Trophoblast cell (in vitro differentiated cells and primary cell): Measurements from ENCODE around the gene STAMBP.
A peak's percentile ranks its signal among the peaks of the same experiment; 100 is the strongest.

Source experiments
- DNase-seq, 2 donors: peaks; one replicate each; pipeline ENCODE4 v3.0.0-alpha.2; 2016
- H2AFZ ChIP-seq: 2 replicates; pipeline ENCODE4 v1.6.1; 2013; ENCODE audit warnings: low read length, moderate library complexity, mild to moderate bottlenecking; ENCODE audit not compliant: insufficient read depth, poor library complexity
- H2AK5ac ChIP-seq: 2 replicates; pipeline ENCODE4 v1.6.1; 2013; ENCODE audit warnings: mild to moderate bottlenecking, low read length
- H2BK120ac ChIP-seq: 2 replicates; pipeline ENCODE4 v1.6.1; 2013; ENCODE audit warnings: low read length, mild to moderate bottlenecking, moderate library complexity; ENCODE audit not compliant: insufficient read depth, poor library complexity
- H2BK12ac ChIP-seq: 2 replicates; pipeline ENCODE4 v1.6.1; 2013; ENCODE audit warnings: mild to moderate bottlenecking, low read length, moderate library complexity
- H2BK5ac ChIP-seq: 2 replicates; pipeline ENCODE4 v1.6.1; 2013; ENCODE audit warnings: low read length, low read depth, moderate library complexity, mild to moderate bottlenecking; ENCODE audit not compliant: poor library complexity
- H3K14ac ChIP-seq: 2 replicates; pipeline ENCODE4 v1.6.1; 2013; ENCODE audit warnings: mild to moderate bottlenecking, low read length
- H3K18ac ChIP-seq: 2 replicates; pipeline ENCODE4 v1.6.1; 2013; ENCODE audit warnings: mild to moderate bottlenecking, low read length
- H3K23ac ChIP-seq: 2 replicates; pipeline ENCODE4 v1.6.1; 2013; ENCODE audit warnings: low read length
- H3K27ac ChIP-seq: 2 replicates; pipeline ENCODE4 v1.5.1; 2013; ENCODE audit warnings: low read depth, mild to moderate bottlenecking, inconsistent platforms, low read length, moderate library complexity
- H3K27me3 ChIP-seq: 2 replicates; pipeline ENCODE4 v1.6.1; 2013; ENCODE audit warnings: inconsistent platforms, mild to moderate bottlenecking, low read length, moderate library complexity; ENCODE audit not compliant: insufficient read depth
- H3K36me3 ChIP-seq, 2 experiments: 1 replicate in 1 of 2; 2 replicates in 1 of 2; pipeline ENCODE4 v1.6.1; 2013; ENCODE audit warnings: low read length in 2 of 2, mild to moderate bottlenecking in 2 of 2, moderate library complexity in 1 of 2; ENCODE audit not compliant: insufficient read depth in 2 of 2, control insufficient read depth in 1 of 2
- H3K4ac ChIP-seq: 2 replicates; pipeline ENCODE4 v1.6.1; 2013; ENCODE audit warnings: low read depth, mild to moderate bottlenecking, low read length, moderate library complexity
- H3K4me1 ChIP-seq, 2 experiments: 1 replicate in 1 of 2; 2 replicates in 1 of 2; pipeline ENCODE4 v1.6.1; 2013; ENCODE audit warnings: low read length in 2 of 2, mild to moderate bottlenecking in 2 of 2, moderate library complexity in 1 of 2; ENCODE audit not compliant: insufficient read depth in 2 of 2, control insufficient read depth in 1 of 2
- H3K4me2 ChIP-seq: 2 replicates; pipeline ENCODE4 v1.6.1; 2013; ENCODE audit warnings: inconsistent platforms, mild to moderate bottlenecking, low read length, moderate library complexity
- H3K4me3 ChIP-seq: 2 replicates; pipeline ENCODE4 v1.5.1; 2013; ENCODE audit warnings: mild to moderate bottlenecking, low read depth, low read length, inconsistent platforms
- H3K79me1 ChIP-seq: one replicate; pipeline ENCODE4 v1.6.1; 2013; ENCODE audit warnings: low read length
- H3K79me2 ChIP-seq: 2 replicates; pipeline ENCODE4 v1.6.1; 2013; ENCODE audit warnings: low read length, mild to moderate bottlenecking; ENCODE audit not compliant: control insufficient read depth, insufficient read depth, poor library complexity
- H3K9ac ChIP-seq: 2 replicates; pipeline ENCODE4 v1.6.1; 2013; ENCODE audit warnings: mild to moderate bottlenecking, low read length
- H3K9me3 ChIP-seq: 2 replicates; pipeline ENCODE4 v1.6.1; 2013; ENCODE audit warnings: low read depth, mild to moderate bottlenecking, control low read depth, inconsistent platforms, low read length; ENCODE audit not compliant: insufficient read depth
- H4K12ac ChIP-seq: 2 replicates; pipeline ENCODE4 v1.6.1; 2013; ENCODE audit warnings: low read depth, mild to moderate bottlenecking, low read length, moderate library complexity
- H4K8ac ChIP-seq: 2 replicates; pipeline ENCODE4 v1.6.1; 2013; ENCODE audit warnings: low read depth, mild to moderate bottlenecking, low read length, moderate library complexity
- H4K91ac ChIP-seq: one replicate; pipeline ENCODE4 v1.6.1; 2013; ENCODE audit warnings: low read depth, mild to moderate bottlenecking, low read length, moderate library complexity
- WGBS: extraction: QIAGEN DNeasy Blood & Tissue Kit; methylation state at CpG from one replicate; pipeline ENCODE4 v1.1.7; 2013; ENCODE audit warnings: missing lambda C conversion rate; ENCODE audit not compliant: insufficient read length, insufficient coverage; ENCODE audit errors: extremely low coverage; 5-methylcytosine and 5-hydroxymethylcytosine counted together

Gene STAMBP

GRCh38 chr2:73907840-73908452 is 79.2 kb downstream of the STAMBP start:
- Histone ChIP-seq H3K4me1 (no peaks in the 10 kb centered on the region), H3K18ac (no peak overlapping the region), H3K79me2 (no peaks in the 10 kb centered on the region), H2BK5ac (no peak overlapping the region), H3K79me1 (no peaks in the 10 kb centered on the region), H2BK120ac (no peak overlapping the region), H4K8ac (no peak overlapping the region), H3K4me2 (no peak overlapping the region), H3K4ac (no peak overlapping the region), H3K9ac (no peak overlapping the region), H3K23ac (no peak overlapping the region), H2AK5ac (no peak overlapping the region), H4K12ac (no peak overlapping the region), H4K91ac (no peak overlapping the region), H3K27me3 (no peaks in the 10 kb centered on the region), H2BK12ac (no peak overlapping the region), H3K4me3 (no peak overlapping the region), H2AFZ (no peak overlapping the region), H3K27ac (no peak overlapping the region), H3K14ac (no peak overlapping the region), H3K36me3 (no peaks in the 10 kb centered on the region), H3K9me3 (no peaks in the 10 kb centered on the region)
- WGBS: no CpG with 5 or more reads among the region's 5 CpGs
- DNase-seq: no peak

DNA sequence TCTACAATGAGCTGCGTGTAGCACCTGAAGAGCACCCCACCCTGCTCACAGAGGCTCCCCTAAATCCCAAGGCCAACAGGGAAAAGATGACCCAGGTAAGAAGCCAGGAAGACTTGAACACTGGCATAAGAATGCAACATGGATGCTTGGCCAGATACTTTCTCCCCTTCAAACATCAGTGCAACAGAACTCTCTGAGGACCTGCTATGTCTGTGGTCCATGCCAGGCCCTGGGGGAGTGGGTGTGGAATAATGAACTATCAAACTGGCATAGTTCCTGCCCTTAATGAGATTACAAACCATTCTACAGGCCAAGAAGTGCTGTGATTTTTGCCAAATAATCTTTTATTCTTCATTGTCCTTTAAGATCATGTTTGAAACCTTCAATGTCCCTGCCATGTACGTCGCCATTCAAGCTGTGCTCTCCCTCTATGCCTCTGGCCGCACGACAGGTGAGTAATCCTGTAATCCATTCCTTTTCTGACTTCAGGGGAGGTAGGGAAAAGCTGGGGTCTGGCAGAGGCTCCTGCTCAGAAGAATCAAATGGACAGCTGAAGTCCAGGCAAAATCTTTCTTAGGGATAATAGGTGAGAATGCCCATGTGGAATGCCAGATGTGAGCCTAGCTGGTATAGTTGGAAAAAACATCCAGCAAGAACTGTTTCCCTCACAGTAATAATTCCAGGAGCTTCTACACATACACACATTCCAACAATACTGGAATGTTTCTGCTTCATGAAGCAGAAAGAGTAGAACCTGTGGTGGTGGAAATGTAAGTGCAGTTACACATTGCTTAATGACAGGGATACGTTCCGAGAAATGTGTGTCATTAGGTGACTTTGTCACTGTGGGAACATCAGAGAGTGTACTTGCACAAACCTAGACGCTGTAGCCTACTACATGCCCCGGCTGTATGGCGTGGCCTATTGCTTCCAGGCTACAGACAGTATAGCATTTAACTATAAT is 80.2 kb downstream of the STAMBP start:
- Histone ChIP-seq H2AK5ac (no peak overlapping the region), H3K4me2 (no peak overlapping the region), H2BK120ac (no peak overlapping the region), H2BK12ac (no peak overlapping the region), H3K23ac (no peak overlapping the region), H3K4me3 (no peak overlapping the region), H3K4ac (no peak overlapping the region), H2BK5ac (no peak overlapping the region), H2AFZ (no peak overlapping the region), H3K27me3 (no peaks in the 10 kb centered on the region), H4K91ac (no peak overlapping the region), H3K36me3 (no peaks in the 10 kb centered on the region), H3K79me2 (no peaks in the 10 kb centered on the region), H3K14ac (no peak overlapping the region), H3K4me1 (no peaks in the 10 kb centered on the region), H3K9me3 (no peaks in the 10 kb centered on the region), H3K27ac (no peak overlapping the region), H4K12ac (no peak overlapping the region), H3K18ac (no peak overlapping the region), H3K79me1 (no peaks in the 10 kb centered on the region), H3K9ac (peak overlapping the region; percentile 2), H4K8ac (no peak overlapping the region)
- DNase-seq: peak in 1 of 2 donors; percentile 53
- no CpG with 5 or more reads among the region's 10 CpGs for WGBS

DNA sequence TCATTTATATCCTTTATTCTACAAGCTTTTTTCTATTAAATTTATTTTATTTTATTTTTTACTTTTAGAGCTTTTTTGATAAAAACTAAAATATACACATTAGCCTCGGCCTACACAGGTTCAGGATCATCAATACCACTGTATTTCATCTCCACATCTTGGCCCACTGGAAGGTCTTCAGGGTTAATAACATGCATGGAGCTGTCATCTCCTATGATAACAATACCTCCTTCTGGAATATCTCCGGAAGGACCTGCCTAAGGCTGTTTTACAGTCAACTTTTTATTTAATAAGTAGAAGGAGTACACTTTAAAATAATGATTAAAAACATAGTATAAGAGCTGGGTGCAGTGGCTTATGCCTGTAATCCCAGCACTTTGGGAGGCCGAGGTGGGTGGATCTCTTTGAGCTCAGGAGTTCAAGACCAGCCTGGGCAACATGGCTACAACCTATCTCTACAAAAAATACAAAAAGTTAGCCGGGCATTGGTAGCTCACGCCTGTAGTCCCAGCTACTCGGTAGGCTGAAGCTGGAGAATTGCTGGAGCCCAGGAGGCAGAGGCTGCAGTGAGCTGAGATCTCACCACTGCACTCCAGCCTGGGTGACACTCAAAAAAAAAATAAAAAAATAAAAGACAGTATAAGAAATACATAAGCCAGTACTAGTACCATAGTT is 82.2 kb downstream of the STAMBP start:
- H3K27ac ChIP-seq: no peak overlapping the region
- no peaks in the 10 kb centered on the region for H3K9me3 ChIP-seq
- no peak for DNase-seq
- WGBS: no CpG with 5 or more reads among the region's 6 CpGs
- no peak overlapping the region for H4K8ac ChIP-seq
- H3K4me2 ChIP-seq: no peak overlapping the region
- H3K4ac ChIP-seq: no peak overlapping the region
- H3K14ac ChIP-seq: no peak overlapping the region
- no peak overlapping the region for H3K4me3 ChIP-seq
- H4K12ac ChIP-seq: no peak overlapping the region
- H3K4me1 ChIP-seq: no peaks in the 10 kb centered on the region
- no peak overlapping the region for H2BK120ac ChIP-seq
- H2BK12ac ChIP-seq: no peak overlapping the region
- no peak overlapping the region for H3K23ac ChIP-seq
- no peak overlapping the region for H3K18ac ChIP-seq
- no peaks in the 10 kb centered on the region for H3K36me3 ChIP-seq
- no peak overlapping the region for H3K9ac ChIP-seq
- no peak overlapping the region for H2BK5ac ChIP-seq
- no peaks in the 10 kb centered on the region for H3K79me1 ChIP-seq
- no peak overlapping the region for H2AFZ ChIP-seq
- no peaks in the 10 kb centered on the region for H3K27me3 ChIP-seq
- H4K91ac ChIP-seq: no peak overlapping the region
- no peaks in the 10 kb centered on the region for H3K79me2 ChIP-seq
- H2AK5ac ChIP-seq: no peak overlapping the region

- Histone ChIP-seq H3K4ac (no peak overlapping the region), H2BK5ac (no peak overlapping the region), H2BK12ac (no peak overlapping the region)
Measured at GRCh38 chr2:73911548-73912208, 82.9 kb downstream of the STAMBP start.

More at GRCh38 chr2:73911548-73912208, 82.9 kb downstream of the STAMBP start:
- no peak overlapping the region for H3K18ac ChIP-seq
- no peak overlapping the region for H4K8ac ChIP-seq
- no peak overlapping the region for H4K12ac ChIP-seq
- H3K4me2 ChIP-seq: no peak overlapping the region
- H3K23ac ChIP-seq: no peak overlapping the region
- no peaks in the 10 kb centered on the region for H3K79me2 ChIP-seq
- H3K27ac ChIP-seq: no peak overlapping the region
- WGBS: no CpG with 5 or more reads among the region's 8 CpGs
- no peak overlapping the region for H4K91ac ChIP-seq
- no peak overlapping the region for H2BK120ac ChIP-seq
- no peak overlapping the region for H3K14ac ChIP-seq
- H3K4me1 ChIP-seq: no peaks in the 10 kb centered on the region
- no peak for DNase-seq
- no peaks in the 10 kb centered on the region for H3K27me3 ChIP-seq
- no peak overlapping the region for H3K9ac ChIP-seq
- no peaks in the 10 kb centered on the region for H3K9me3 ChIP-seq
- no peaks in the 10 kb centered on the region for H3K36me3 ChIP-seq
- H2AK5ac ChIP-seq: no peak overlapping the region
- H3K79me1 ChIP-seq: no peaks in the 10 kb centered on the region
- no peak overlapping the region for H3K4me3 ChIP-seq
- H2AFZ ChIP-seq: no peak overlapping the region
